Fibroblast of peridontal ligament (primary cell): ENCODE measurements around the gene FCGBP.
"Not testable (repeated sequence)": the region's sequence is repeated elsewhere in the genome, so short reads cannot be mapped to it uniquely, and the experiment has no call there.

ENCODE experiments used
- DNase-seq: peaks from one replicate; pipeline ENCODE4 v3.0.0-alpha.2; 2010; ENCODE audit errors: extremely low read depth

Gene FCGBP

GRCh38 chr19:39917561-39918182, 16.8 kb downstream of the FCGBP start:
- no peak for DNase-seq

- no peak for DNase-seq
Observed at GRCh38 chr19:39916851-39917396, 17.5 kb downstream of the FCGBP start.

- no peak for DNase-seq
Observed at GRCh38 chr19:39916236-39916635, 18.2 kb downstream of the FCGBP start.

GRCh38 chr19:39915848-39916215, 18.6 kb downstream of the FCGBP start:
- no peak for DNase-seq

GRCh38 chr19:39915101-39915847, 19.2 kb downstream of the FCGBP start:
- DNase-seq, result no peak

GRCh38 chr19:39913682-39914333, 20.6 kb downstream of the FCGBP start:
- no peak for DNase-seq

GRCh38 chr19:39908803-39909202, 25.6 kb downstream of the FCGBP start:
- no peak for DNase-seq

- DNase-seq, result no peak
Observed at GRCh38 chr19:39906820-39907611, 27.4 kb downstream of the FCGBP start.

- DNase-seq, result no peak
Observed at GRCh38 chr19:39906283-39906682, 28.2 kb downstream of the FCGBP start.

GRCh38 chr19:39903486-39904091, 30.8 kb downstream of the FCGBP start:
- DNase-seq, result not testable (repeated sequence)

- not testable (repeated sequence) for DNase-seq
Observed at GRCh38 chr19:39902326-39902725, 32.1 kb downstream of the FCGBP start.

GRCh38 chr19:39901681-39902080, 32.8 kb downstream of the FCGBP start:
- not testable (repeated sequence) for DNase-seq

- not testable (repeated sequence) for DNase-seq
Observed at GRCh38 chr19:39898858-39899257, 35.6 kb downstream of the FCGBP start.

GRCh38 chr19:39897511-39898245, 36.8 kb downstream of the FCGBP start:
- DNase-seq, result not testable (repeated sequence)

- DNase-seq, result not testable (repeated sequence)
Observed at GRCh38 chr19:39895096-39895495, 39.3 kb downstream of the FCGBP start.

GRCh38 chr19:39894236-39894606, 40.2 kb downstream of the FCGBP start:
- not testable (repeated sequence) for DNase-seq

- DNase-seq, result not testable (repeated sequence)
Observed at GRCh38 chr19:39893366-39894235, 40.8 kb downstream of the FCGBP start.

- DNase-seq, result not testable (repeated sequence)
Observed at GRCh38 chr19:39892506-39892902, 41.9 kb downstream of the FCGBP start.

GRCh38 chr19:39891660-39892505, 42.6 kb downstream of the FCGBP start:
- not testable (repeated sequence) for DNase-seq
